K562 (cell line): Measurements from ENCODE around the gene ERN1. TPM values are rescaled to one million over a fixed set of nuclear protein-coding genes. Genes with fewer than 3 reads are reported as not detected.

Experiments used
- DPF2 ChIP-seq: fragments of 450-650 bp; IDR thresholded peaks from 2 replicates; pipeline ENCODE4 v1.6.1; 2016
- JUNB ChIP-seq: fragments of 450-650 bp; formaldehyde crosslinking; conservative IDR thresholded peaks from 2 replicates; pipeline ENCODE4 v1.4.0; 2020; ENCODE audit warnings: mild to moderate bottlenecking
- NFIX ChIP-seq: fragments of 250-450 bp; sonication (Bioruptor Pico); IDR thresholded peaks from 2 replicates; pipeline ENCODE4 v1.4.0; 2020; ENCODE audit warnings: low read depth, mild to moderate bottlenecking, moderate library complexity
- PPARD ChIP-seq: fragments of 250-450 bp; sonication (Bioruptor Pico); IDR thresholded peaks from 2 replicates; pipeline ENCODE4 v1.8.0; 2022; ENCODE audit warnings: inconsistent platforms, mild to moderate bottlenecking, moderate library complexity
- TEAD4 ChIP-seq, 2 experiments: sonication (generic) in 1 of 2; formaldehyde crosslinking in 1 of 2; IDR thresholded peaks; 2 replicates each; pipeline versions ENCODE4 v1.6.1 to v1.8.0; 2012 to 2022; ENCODE audit warnings: borderline replicate concordance in 1 of 2, inconsistent platforms in 1 of 2, low read length in 1 of 2, mild to moderate bottlenecking in 1 of 2, missing genetic modification reagents in 1 of 2
- TSC22D4 ChIP-seq: fragments of 450-650 bp; IDR thresholded peaks from 2 replicates; pipeline ENCODE4 v1.6.1; 2016; ENCODE audit warnings: missing genetic modification characterization, missing biosample characterization, control low read depth
- ZNF121 ChIP-seq: sonication (generic); formaldehyde crosslinking; conservative IDR thresholded peaks from 2 replicates; pipeline ENCODE4 v1.8.0; 2022; ENCODE audit warnings: missing genetic modification reagents
- ZNF586 ChIP-seq: fragments of 450-650 bp; formaldehyde crosslinking; conservative IDR thresholded peaks from 2 replicates; pipeline ENCODE4 v1.4.0; 2020; ENCODE audit warnings: mild to moderate bottlenecking, moderate library complexity
- ZNF75A ChIP-seq: fragments of 450-650 bp; formaldehyde crosslinking; IDR thresholded peaks from 2 replicates; pipeline ENCODE4 v1.4.0; 2020; ENCODE audit warnings: mild to moderate bottlenecking
- ZNF778 ChIP-seq: fragments of 450-650 bp; formaldehyde crosslinking; IDR thresholded peaks from 2 replicates; pipeline ENCODE4 v1.4.0; 2020; ENCODE audit warnings: mild to moderate bottlenecking, moderate library complexity
- polyA plus RNA-seq, 8 experiments: library from polyadenylated mRNA; depleted of rRNA in 4 of 8; stranded (reverse) in 5 of 8; unstranded in 3 of 8; fragments of >200 nt; fragmentation: Nextera tagmentation in 2 of 8; fragmentation: Illumina TruSeq in 1 of 8; extraction: Ambion mirVana in 2 of 8; extraction: Trizol in 1 of 8; gene quantifications; 2 replicates each; pipeline versions ENCODE4 v1.2.1 to v1.2.3, GENCODE V29; 2011 to 2014; ENCODE audit warnings: inconsistent platforms in 1 of 8, missing spikeins in 1 of 8
- total RNA-seq, 7 experiments: library from RNA; depleted of rRNA in 6 of 7; stranded (reverse); fragments of >200 nt in 6 of 7; fragmentation: Illumina TruSeq in 2 of 7; extraction: Trizol in 2 of 7; gene quantifications; 2 replicates each; pipeline versions ENCODE4 v1.2.1 to v1.2.3, GENCODE V29; 2011 to 2021; ENCODE audit warnings: low replicate concordance in 1 of 7
- TF ChIP-seq, protein P1 (sequence below): fragments of 450-650 bp; IDR thresholded peaks from 2 replicates; pipeline ENCODE4 v1.6.1; 2016; ENCODE audit warnings: mild to moderate bottlenecking

Gene ERN1
- total and polyA plus RNA-seq, 9 of the 15 experiments (the other 6 are each of a cell fraction or from before 2014, with no cell fraction given), result 2.1 to 22.5 (median 7.3) TPM

DNA sequence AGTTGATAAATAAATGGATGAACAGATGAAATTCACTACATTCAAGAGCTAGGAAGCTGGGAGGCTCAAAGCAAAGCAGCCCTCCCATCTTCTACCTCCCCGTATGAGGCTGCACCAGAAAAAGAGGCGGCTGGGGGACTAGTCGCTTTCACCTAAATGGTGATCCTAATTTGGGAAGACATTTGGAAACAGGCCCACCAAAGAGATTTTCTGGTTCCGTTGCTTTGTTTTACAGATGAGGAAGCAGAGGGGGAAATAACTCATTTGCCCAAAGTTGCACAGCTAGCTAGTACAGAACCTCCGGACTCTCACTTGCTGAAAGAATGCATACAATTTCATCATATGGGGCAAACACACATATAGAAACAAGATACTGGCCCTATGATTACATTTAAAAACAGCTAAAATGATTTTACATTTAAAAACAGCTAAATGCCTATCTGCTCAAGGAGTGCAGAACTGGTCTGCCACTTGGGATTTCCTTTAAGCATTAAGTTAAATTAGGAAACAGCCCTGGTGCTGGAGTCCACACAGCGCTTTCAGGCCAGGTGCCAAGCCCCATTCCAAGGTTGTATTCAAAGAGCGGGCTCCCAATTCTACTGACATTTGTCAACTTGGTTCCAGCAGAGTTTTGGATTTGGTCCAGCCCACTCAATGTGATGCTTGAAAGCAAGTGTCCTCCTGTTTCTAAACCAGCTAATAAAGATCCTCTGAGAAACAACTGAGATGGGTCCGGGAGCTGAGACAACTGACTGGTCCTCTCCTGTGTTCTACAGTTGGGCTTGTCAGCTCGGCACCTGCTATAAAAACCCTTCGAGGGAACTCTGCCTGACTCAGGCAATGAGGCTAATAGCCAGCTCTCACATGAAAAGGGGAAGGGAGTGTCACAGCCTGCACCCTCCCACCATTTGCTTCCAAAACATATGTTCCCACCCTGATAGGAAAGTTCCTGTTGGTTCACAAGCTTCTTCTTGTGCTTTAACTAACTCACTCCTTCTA, 11.7 kb downstream of the ERN1 start (continued):
- no peak for TF ChIP-seq TSC22D4
- no peak for TF ChIP-seq ZNF586 (CRISPR knock-in tag)
- TF ChIP-seq DPF2, result 0 out of 2 replicates have a peak, but pooled peaks have one; percentile 23
- TF ChIP-seq ZNF778 (CRISPR knock-in tag), result no peak
- no peak for TF ChIP-seq NFIX (CRISPR knock-in tag)
- no peak for TF ChIP-seq ZNF75A (CRISPR knock-in tag)
- TF ChIP-seq JUNB (CRISPR knock-in tag), result no peak
- TF ChIP-seq, protein P1, sequence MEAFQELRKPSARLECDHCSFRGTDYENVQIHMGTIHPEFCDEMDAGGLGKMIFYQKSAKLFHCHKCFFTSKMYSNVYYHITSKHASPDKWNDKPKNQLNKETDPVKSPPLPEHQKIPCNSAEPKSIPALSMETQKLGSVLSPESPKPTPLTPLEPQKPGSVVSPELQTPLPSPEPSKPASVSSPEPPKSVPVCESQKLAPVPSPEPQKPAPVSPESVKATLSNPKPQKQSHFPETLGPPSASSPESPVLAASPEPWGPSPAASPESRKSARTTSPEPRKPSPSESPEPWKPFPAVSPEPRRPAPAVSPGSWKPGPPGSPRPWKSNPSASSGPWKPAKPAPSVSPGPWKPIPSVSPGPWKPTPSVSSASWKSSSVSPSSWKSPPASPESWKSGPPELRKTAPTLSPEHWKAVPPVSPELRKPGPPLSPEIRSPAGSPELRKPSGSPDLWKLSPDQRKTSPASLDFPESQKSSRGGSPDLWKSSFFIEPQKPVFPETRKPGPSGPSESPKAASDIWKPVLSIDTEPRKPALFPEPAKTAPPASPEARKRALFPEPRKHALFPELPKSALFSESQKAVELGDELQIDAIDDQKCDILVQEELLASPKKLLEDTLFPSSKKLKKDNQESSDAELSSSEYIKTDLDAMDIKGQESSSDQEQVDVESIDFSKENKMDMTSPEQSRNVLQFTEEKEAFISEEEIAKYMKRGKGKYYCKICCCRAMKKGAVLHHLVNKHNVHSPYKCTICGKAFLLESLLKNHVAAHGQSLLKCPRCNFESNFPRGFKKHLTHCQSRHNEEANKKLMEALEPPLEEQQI, result no peak
- peak; percentile 57; the same call in 1 of the 2 replicates for TF ChIP-seq TEAD4 (IDR thresholded peaks at IDR 0.05; ENCODE audit: low read length)
- no peak for TF ChIP-seq TEAD4 (CRISPR knock-in tag; IDR thresholded peaks at IDR 0.05; ENCODE audit: borderline replicate concordance)
- TF ChIP-seq PPARD (CRISPR knock-in tag), result no peak
- no peak for TF ChIP-seq ZNF121 (CRISPR knock-in tag)
